PC-3 (cell line): ENCODE measurements around the gene KDM2B. TPM values are rescaled to one million over a fixed set of nuclear protein-coding genes. Genes with fewer than 3 reads are reported as not detected.

ENCODE experiments used
- ATAC-seq: fragments of 200-7000 bp; cut with Tn5 transposase; 2 replicates; pipeline ENCODE4 v1.9.1; 2020; ENCODE audit warnings: mild to moderate bottlenecking, moderate library complexity
- BruUV-seq: library from RNA; stranded (reverse); fragments of 400-500 nt; replicated peaks from 2 replicates; lab custom pipeline; 2021; lab: Mats Ljungman, UMichigan
- CTCF ChIA-PET: fragments of 300-600 bp; sonication (Branson Sonifier 250); formaldehyde crosslinking; loops from one replicate; lab custom pipeline; 2022; ENCODE audit warnings: antibody characterized with exemption; lab: Charles Lee
- POLR2A ChIA-PET: fragments of 300-600 bp; sonication (Branson Sonifier 250); formaldehyde crosslinking; loops from one replicate; lab custom pipeline; 2022; ENCODE audit warnings: antibody characterized with exemption; ENCODE audit not compliant: unreplicated experiment; lab: Charles Lee
- DNase-seq: peaks from one replicate; pipeline ENCODE4 v3.0.0-alpha.2; 2015
- H2AFZ ChIP-seq: fragments of 300-600 bp; sonication (generic); 2 replicates; pipeline ENCODE4 v1.6.0; 2016; ENCODE audit warnings: antibody characterized with exemption, low read length
- H3F3A ChIP-seq: fragments of 300-600 bp; sonication (generic); one replicate; pipeline ENCODE4 v1.6.0; 2017; ENCODE audit warnings: antibody characterized with exemption, low read length, control low read depth, mild to moderate bottlenecking; ENCODE audit not compliant: unreplicated experiment
- H3K27ac ChIP-seq: fragments of 300-600 bp; sonication (generic); 2 replicates; pipeline ENCODE4 v1.5.1; 2016; ENCODE audit warnings: mild to moderate bottlenecking, low read length
- H3K27me3 ChIP-seq: fragments of 300-600 bp; sonication (generic); 2 replicates; pipeline ENCODE4 v1.6.1; 2016; ENCODE audit warnings: low read length, mixed read lengths
- H3K36me3 ChIP-seq: fragments of 300-600 bp; sonication (generic); 2 replicates; pipeline ENCODE4 v1.6.1; 2016; ENCODE audit warnings: low read depth, mixed run types, low read length, mixed read lengths
- H3K4me1 ChIP-seq: fragments of 300-600 bp; sonication (generic); 2 replicates; pipeline ENCODE4 v1.5.1; 2016; ENCODE audit warnings: low read length; ENCODE audit not compliant: insufficient read depth
- H3K4me2 ChIP-seq: fragments of 300-600 bp; sonication (generic); 2 replicates; pipeline ENCODE4 v1.6.0; 2016; ENCODE audit warnings: low read length
- H3K4me3 ChIP-seq: fragments of 300-600 bp; sonication (generic); 2 replicates; pipeline ENCODE4 v1.5.1; 2016; ENCODE audit warnings: mild to moderate bottlenecking, low read length, mixed read lengths
- H3K79me2 ChIP-seq: fragments of 300-600 bp; sonication (generic); 2 replicates; pipeline ENCODE4 v1.6.1; 2017; ENCODE audit warnings: low read length, mixed read lengths
- H3K9ac ChIP-seq: fragments of 300-600 bp; sonication (generic); 2 replicates; pipeline ENCODE4 v1.6.0; 2016; ENCODE audit warnings: mild to moderate bottlenecking, low read length
- H3K9me2 ChIP-seq: fragments of 300-600 bp; sonication (generic); replicated peaks from 2 replicates; pipeline ENCODE4 v1.6.1; 2016; ENCODE audit warnings: mixed run types, low read length, mixed read lengths
- H3K9me3 ChIP-seq: fragments of 300-600 bp; sonication (generic); 2 replicates; pipeline ENCODE4 v1.6.1; 2016; ENCODE audit warnings: low read length, mixed read lengths
- H4K20me1 ChIP-seq: fragments of 300-600 bp; sonication (generic); 2 replicates; pipeline ENCODE4 v1.6.1; 2016; ENCODE audit warnings: low read length, mixed read lengths
- EZH2 ChIP-seq: fragments of 300-600 bp; sonication (generic); IDR thresholded peaks from one replicate; pipeline ENCODE4 v1.6.1; 2017; ENCODE audit warnings: antibody characterized with exemption, mild to moderate bottlenecking, low read length; ENCODE audit not compliant: unreplicated experiment
- EZH2phosphoT487 ChIP-seq: fragments of 300-600 bp; sonication (generic); IDR thresholded peaks from 2 replicates; pipeline ENCODE4 v1.6.1; 2018; ENCODE audit warnings: mild to moderate bottlenecking, antibody characterized with exemption, low read length, borderline replicate concordance
- intact Hi-C: fragments of 100-400 bp; cut with micrococcal nuclease; formaldehyde crosslinking; loops from 2 replicates; pipeline ENCODE4 v1.9.0; 2023
- total RNA-seq: library from RNA; depleted of rRNA; stranded (reverse); fragments of >200 nt; gene quantifications from 2 replicates; pipeline ENCODE4 v1.2.3, GENCODE V29; 2014
- TF ChIP-seq, protein P1 (sequence below): fragments of 300-600 bp; sonication (generic); conservative IDR thresholded peaks from 2 replicates; pipeline ENCODE4 v1.5.1; 2017; ENCODE audit warnings: antibody characterized with exemption, low read depth, mild to moderate bottlenecking, low read length

KDM2B gene
- total RNA-seq, 1 experiment from 2014 or later = 52.5 TPM

- DNase-seq = no peak
- POLR2A ChIA-PET = interaction anchor here (0.7 kb wide), 1 partner anchor 37 kb away, joined by 4 read pairs; no protein-coding TSS in a partner anchor
- TF ChIP-seq EZH2 = no peak
- no peak for TF ChIP-seq EZH2phosphoT487
- TF ChIP-seq, protein P1, sequence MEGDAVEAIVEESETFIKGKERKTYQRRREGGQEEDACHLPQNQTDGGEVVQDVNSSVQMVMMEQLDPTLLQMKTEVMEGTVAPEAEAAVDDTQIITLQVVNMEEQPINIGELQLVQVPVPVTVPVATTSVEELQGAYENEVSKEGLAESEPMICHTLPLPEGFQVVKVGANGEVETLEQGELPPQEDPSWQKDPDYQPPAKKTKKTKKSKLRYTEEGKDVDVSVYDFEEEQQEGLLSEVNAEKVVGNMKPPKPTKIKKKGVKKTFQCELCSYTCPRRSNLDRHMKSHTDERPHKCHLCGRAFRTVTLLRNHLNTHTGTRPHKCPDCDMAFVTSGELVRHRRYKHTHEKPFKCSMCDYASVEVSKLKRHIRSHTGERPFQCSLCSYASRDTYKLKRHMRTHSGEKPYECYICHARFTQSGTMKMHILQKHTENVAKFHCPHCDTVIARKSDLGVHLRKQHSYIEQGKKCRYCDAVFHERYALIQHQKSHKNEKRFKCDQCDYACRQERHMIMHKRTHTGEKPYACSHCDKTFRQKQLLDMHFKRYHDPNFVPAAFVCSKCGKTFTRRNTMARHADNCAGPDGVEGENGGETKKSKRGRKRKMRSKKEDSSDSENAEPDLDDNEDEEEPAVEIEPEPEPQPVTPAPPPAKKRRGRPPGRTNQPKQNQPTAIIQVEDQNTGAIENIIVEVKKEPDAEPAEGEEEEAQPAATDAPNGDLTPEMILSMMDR = no peak
- Histone ChIP-seq H3F3A (no peaks in the 10 kb centered on the region), H3K9me2 (no peaks in the 10 kb centered on the region), H3K4me3 (no peak overlapping the region), H3K27me3 (no peaks in the 10 kb centered on the region), H4K20me1 (no peaks in the 10 kb centered on the region), H3K9ac (no peak overlapping the region), H3K79me2 (no peaks in the 10 kb centered on the region), H3K36me3 (peaks cover 66% of the 10 kb centered on the region), H3K4me1 (no peaks in the 10 kb centered on the region), H3K4me2 (no peak overlapping the region), H3K27ac (no peak overlapping the region), H2AFZ (no peak overlapping the region), H3K9me3 (no peaks in the 10 kb centered on the region)
- CTCF ChIA-PET = no interaction called here
- BruUV-seq = no TSS peak
- intact Hi-C loops = no loop called here
- no peak for ATAC-seq
These were observed 160.7 kb downstream of the KDM2B start for GRCh38 chr12:121420109-121420508.

- no peaks in the 10 kb centered on the region for H3K9me3 ChIP-seq
- ChIA-PET POLR2A (no interaction called here), CTCF (no interaction called here)
- H3K79me2 ChIP-seq = no peaks in the 10 kb centered on the region
- no peak overlapping the region for H3K4me3 ChIP-seq
- H3K9me2 ChIP-seq = no peaks in the 10 kb centered on the region
- H3K4me1 ChIP-seq = 0 out of 2 replicates have a peak, but pooled peaks cover 3% of the 10 kb centered on the region
- no peak for DNase-seq
- TF ChIP-seq EZH2phosphoT487 (no peak), EZH2 (no peak)
- TF ChIP-seq, protein P1 = no peak
- H3K4me2 ChIP-seq = no peak overlapping the region
- H3K9ac ChIP-seq = no peak overlapping the region
- no peak for ATAC-seq
- no peaks in the 10 kb centered on the region for H4K20me1 ChIP-seq
- H2AFZ ChIP-seq = no peak overlapping the region
- intact Hi-C loops = no loop called here
- no TSS peak for BruUV-seq
- H3K36me3 ChIP-seq = peaks cover 43% of the 10 kb centered on the region
- H3F3A ChIP-seq = no peaks in the 10 kb centered on the region
- H3K27ac ChIP-seq = no peak overlapping the region
- no peaks in the 10 kb centered on the region for H3K27me3 ChIP-seq
These were observed 163.0 kb downstream of the KDM2B start for GRCh38 chr12:121417847-121418246.

- Histone ChIP-seq H4K20me1 (no peaks in the 10 kb centered on the region), H3K36me3 (peaks cover 16% of the 10 kb centered on the region; the same call in 1 of the 2 replicates), H3K9me2 (no peaks in the 10 kb centered on the region), H2AFZ (no peak overlapping the region), H3K27ac (no peak overlapping the region), H3K4me2 (no peak overlapping the region), H3K79me2 (no peaks in the 10 kb centered on the region), H3F3A (no peaks in the 10 kb centered on the region), H3K9me3 (no peaks in the 10 kb centered on the region), H3K27me3 (no peaks in the 10 kb centered on the region), H3K9ac (no peak overlapping the region), H3K4me3 (no peak overlapping the region), H3K4me1 (0 out of 2 replicates have a peak, but pooled peaks cover 3% of the 10 kb centered on the region)
- intact Hi-C loops = no loop called here
- ChIA-PET POLR2A (interaction anchor here (0.5 to 0.7 kb wide), 3 partner anchors 10 to 52 kb away, joined by 3 to 15 read pairs (median 3); no protein-coding TSS in a partner anchor), CTCF (interaction anchor here (0.6 kb wide), 2 partner anchors 118 to 1116 kb away, joined by 3 to 8 read pairs; partner anchors contain the start of gene CAMKK2)
- ATAC-seq (peak; percentile 86), DNase-seq (no peak)
- TF ChIP-seq EZH2 (no peak), EZH2phosphoT487 (no peak)
- TF ChIP-seq, protein P1 = no peak
- BruUV-seq = no TSS peak
These were observed 166.9 kb downstream of the KDM2B start for GRCh38 chr12:121413917-121414316.
